ENCODE data around the gene PCDHGC3. TPM values are rescaled to one million over a fixed set of nuclear protein-coding genes. Genes with fewer than 3 reads are reported as not detected.
A peak's percentile ranks its signal among the peaks of the same experiment; 100 is the strongest.

The PCDHGC3 gene
- total and polyA plus RNA-seq, 4 experiments from 2014 or later: 0.14 to 0.17 TPM; not detected in 2

DNA sequence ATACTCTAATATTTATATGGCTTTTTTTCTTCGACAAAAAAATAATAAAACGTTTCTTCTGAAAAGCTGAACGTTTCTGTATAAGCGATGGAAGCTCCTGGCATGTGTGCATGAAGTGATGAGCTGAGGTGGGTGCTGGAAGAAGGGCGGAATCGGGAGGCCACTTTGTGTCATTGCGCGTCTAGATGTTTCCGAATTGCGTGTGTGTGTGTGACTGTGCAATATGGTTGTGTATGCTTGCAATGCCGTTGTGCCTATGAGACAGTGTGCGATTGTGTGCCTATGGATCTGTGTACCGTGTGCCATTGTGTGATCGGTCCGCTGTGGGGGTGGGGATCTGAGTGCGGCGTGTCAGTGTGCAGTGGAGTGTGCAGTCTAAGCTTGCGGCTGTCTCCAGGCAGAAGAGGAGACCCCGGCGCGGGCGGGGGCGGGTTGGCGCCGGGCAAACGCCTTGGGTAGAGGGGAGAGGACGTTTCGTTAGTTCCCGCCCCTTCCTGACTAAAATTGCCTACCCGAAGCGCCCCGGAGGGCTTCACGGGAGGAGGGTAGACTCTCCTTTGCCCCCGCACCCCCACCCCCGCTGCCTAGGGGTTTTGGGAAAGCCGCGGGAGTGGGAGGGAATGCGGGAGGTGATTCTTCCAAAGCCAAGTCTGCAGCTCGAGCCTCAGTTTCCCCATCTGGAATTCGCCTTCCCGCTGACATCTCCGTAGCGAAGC is 37.3 kb downstream of the PCDHGC3 start:
- intact Hi-C loops (cut with micrococcal nuclease): loop anchor here (1.0 to 5.0 kb wide), 6 partner anchors 11 to 431 kb away; partner anchors contain the start of genes PCDHGB3 and TAF7
- Mint-ChIP-seq H3K27ac (peak overlapping the region; percentile 6 to 89 (median 67)), H3K27me3 (peaks cover 0 to 3% of the 10 kb centered on the region in 2 donors), H3K4me1 (peaks cover 14 to 28% (median 22%) of the 10 kb centered on the region in 4 donors), H3K4me3 (peak overlapping the region; percentile 81 to 95 (median 90)), H3K9me3 (no peaks in the 10 kb centered on the region), H3K36me3 (peaks cover 29 to 51% of the 10 kb centered on the region in 2 donors)
- POLR2A ChIA-PET (ENCODE audit: partially characterized antibody): interaction anchor here (1.1 to 3.1 kb wide), 7 partner anchors 11 to 803 kb away, joined by 3 to 12 read pairs (median 5); partner anchors contain the start of genes PCDHGA10 and TAF7
- H3K4me1 ChIP-seq (ENCODE audit: insufficient read depth, low read length): peaks cover 20% of the 10 kb centered on the region
- H3K36me3 ChIP-seq (ENCODE audit: insufficient read depth, low read length): peaks cover 29% of the 10 kb centered on the region
- no peaks in the 10 kb centered on the region for H3K9me3 ChIP-seq (ENCODE audit: control insufficient read depth in 1 of 2, low read length in 2 of 2)
- DNase-seq: peak in 4 of 5 donors; percentile 16 to 34 (median 28)
- H3K27me3 ChIP-seq (ENCODE audit: insufficient read depth, low read length): no peaks in the 10 kb centered on the region
- H3K4me3 ChIP-seq (ENCODE audit: low read length in 2 of 2): peak overlapping the region; percentile 49 to 70
- CTCF ChIA-PET (ENCODE audit: partially characterized antibody): interaction anchor here (0.5 to 8.1 kb wide), 39 partner anchors 12 to 630 kb away, joined by 3 to 144 read pairs (median 5); partner anchors contain the start of genes PCDHB14, PCDHGA10, PCDHGA11 and PCDHGA12
- H3K27ac ChIP-seq (ENCODE audit: low read depth, low read length): peak overlapping the region; percentile 24

DNA sequence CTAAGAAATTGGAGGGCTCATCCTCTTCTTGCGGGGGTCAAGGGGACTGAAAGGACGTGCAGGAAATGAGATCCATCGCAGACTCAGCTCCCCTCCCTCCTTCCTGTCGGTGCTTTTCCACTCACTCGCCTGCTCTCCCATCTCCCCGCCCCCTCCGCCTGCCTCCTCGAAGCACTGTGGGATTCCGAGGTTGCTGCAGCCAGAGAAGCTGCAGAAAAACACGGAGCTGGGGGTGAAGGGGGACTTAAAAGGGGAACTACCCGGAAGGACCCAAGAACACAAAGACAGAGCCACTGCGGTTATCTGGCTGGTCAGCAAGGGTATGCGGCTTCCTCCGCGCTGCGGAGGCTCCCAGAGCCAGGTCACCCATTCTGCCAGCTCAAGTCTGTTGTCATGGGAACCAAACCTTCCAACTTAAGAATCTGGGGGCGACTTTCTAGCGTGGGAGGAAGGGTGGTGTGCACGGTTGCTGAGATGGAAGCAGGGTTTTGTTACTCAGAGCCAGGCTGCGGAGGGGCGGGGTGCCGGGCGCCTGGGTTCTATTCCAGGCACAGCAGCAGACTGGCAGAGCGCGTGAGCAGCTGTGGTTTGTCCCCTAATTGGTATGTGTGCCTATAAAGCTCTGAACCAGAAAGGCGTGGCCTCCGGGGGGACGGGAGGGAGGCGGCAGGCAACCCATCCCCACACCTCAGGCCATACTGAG is 38.0 kb downstream of the PCDHGC3 start:
- intact Hi-C loops (cut with micrococcal nuclease): loop anchor here (1.0 to 5.0 kb wide), 2 partner anchors 11 to 431 kb away; no protein-coding TSS in a partner anchor
- peaks cover 34 to 58% of the 10 kb centered on the region in 2 donors for H3K36me3 Mint-ChIP-seq
- peaks cover 20% of the 10 kb centered on the region for H3K4me1 ChIP-seq (ENCODE audit: insufficient read depth, low read length)
- peak overlapping the region; percentile 24 for H3K27ac ChIP-seq (ENCODE audit: low read depth, low read length)
- H3K9me3 ChIP-seq (ENCODE audit: control insufficient read depth in 1 of 2, low read length in 2 of 2): no peaks in the 10 kb centered on the region
- peak overlapping the region; percentile 80 to 95 (median 90) for H3K4me3 Mint-ChIP-seq
- no peaks in the 10 kb centered on the region for H3K9me3 Mint-ChIP-seq
- peaks cover 0 to 3% of the 10 kb centered on the region in 2 donors for H3K27me3 Mint-ChIP-seq
- peaks cover 14 to 28% (median 22%) of the 10 kb centered on the region in 4 donors for H3K4me1 Mint-ChIP-seq
- CTCF ChIA-PET (ENCODE audit: partially characterized antibody): interaction anchor here (0.5 to 8.1 kb wide), 25 partner anchors 11 to 629 kb away, joined by 3 to 144 read pairs (median 7); partner anchors contain the start of genes PCDHB14, PCDHGA10, PCDHGA11 and PCDHGA12
- H3K27ac Mint-ChIP-seq: peak overlapping the region; percentile 52 to 89 (median 78)
- POLR2A ChIA-PET (ENCODE audit: partially characterized antibody): interaction anchor here (0.9 to 3.1 kb wide), 7 partner anchors 11 to 804 kb away, joined by 3 to 12 read pairs (median 4); partner anchors contain the start of genes PCDHGA10 and TAF7
- H3K27me3 ChIP-seq (ENCODE audit: insufficient read depth, low read length): no peaks in the 10 kb centered on the region
- peak; percentile 10 to 64 (median 26) for DNase-seq
- peak overlapping the region; percentile 49 to 70 for H3K4me3 ChIP-seq (ENCODE audit: low read length in 2 of 2)
- peaks cover 35% of the 10 kb centered on the region for H3K36me3 ChIP-seq (ENCODE audit: insufficient read depth, low read length)

DNA sequence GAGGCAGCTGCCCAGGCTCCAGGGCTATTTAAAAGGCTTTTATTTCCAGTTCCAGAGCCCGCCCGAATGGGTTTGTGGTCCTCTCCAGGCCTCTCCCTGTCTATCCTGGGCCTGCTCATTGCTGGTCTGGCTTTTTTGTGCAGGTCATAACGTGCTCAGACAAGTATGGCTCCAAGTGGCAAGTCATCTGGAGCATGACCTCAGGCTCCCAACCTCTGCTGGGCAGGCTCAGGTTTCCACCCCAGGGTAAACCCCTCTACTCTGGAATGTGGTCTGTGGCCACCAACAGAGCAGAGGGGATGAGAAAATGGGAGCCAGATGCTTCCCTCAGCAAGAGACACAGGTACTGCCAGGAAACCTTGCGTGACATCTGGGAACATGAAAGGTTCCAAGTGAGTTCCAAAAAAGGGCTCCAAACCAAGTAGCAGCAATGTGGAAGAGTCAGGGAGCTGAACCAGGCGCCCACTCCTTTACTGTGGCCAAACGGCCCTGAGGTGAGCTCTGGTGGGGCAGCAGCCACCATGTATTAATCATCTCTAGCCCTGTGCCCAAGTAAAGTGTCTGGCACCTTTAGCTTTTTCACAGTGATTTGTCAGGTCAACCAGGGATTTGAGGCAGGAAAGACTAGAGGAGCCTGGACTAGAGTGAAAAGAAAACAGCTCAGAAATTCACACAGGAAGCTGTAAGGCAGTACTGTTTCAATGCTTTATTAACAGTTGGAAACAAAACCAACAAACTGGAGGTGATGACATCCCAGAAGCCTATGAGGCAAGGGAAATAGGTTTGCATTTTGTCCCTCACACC is 38.8 kb downstream of the PCDHGC3 start:
- Mint-ChIP-seq H3K4me3 (peak overlapping the region in 7 of 8 donors; percentile 30 to 95 (median 81)), H3K27ac (peak overlapping the region; percentile 18 to 89 (median 60)), H3K9me3 (no peaks in the 10 kb centered on the region), H3K4me1 (peaks cover 14 to 28% (median 22%) of the 10 kb centered on the region in 4 donors), H3K27me3 (peaks cover 0 to 3% of the 10 kb centered on the region in 2 donors), H3K36me3 (peaks cover 41 to 65% of the 10 kb centered on the region in 2 donors)
- Histone ChIP-seq H3K4me1 (ENCODE audit: insufficient read depth, low read length) (peaks cover 20% of the 10 kb centered on the region), H3K4me3 (ENCODE audit: low read length in 2 of 2) (no peak overlapping the region), H3K36me3 (ENCODE audit: insufficient read depth, low read length) (peaks cover 43% of the 10 kb centered on the region), H3K27me3 (ENCODE audit: insufficient read depth, low read length) (no peaks in the 10 kb centered on the region), H3K9me3 (ENCODE audit: control insufficient read depth in 1 of 2, low read length in 2 of 2) (no peaks in the 10 kb centered on the region), H3K27ac (ENCODE audit: low read depth, low read length) (no peak overlapping the region)
- ChIA-PET CTCF (ENCODE audit: partially characterized antibody) (interaction anchor here (0.8 to 8.1 kb wide), 16 partner anchors 8 to 194 kb away, joined by 3 to 144 read pairs (median 8); partner anchors contain the start of genes PCDHGA10, PCDHGA11, PCDHGB1 and PCDHGC3), POLR2A (ENCODE audit: partially characterized antibody) (interaction anchor here (0.9 to 3.1 kb wide), 7 partner anchors 10 to 804 kb away, joined by 3 to 12 read pairs (median 4); partner anchors contain the start of genes PCDHGA10 and TAF7)
- no peak for DNase-seq
- intact Hi-C loops (cut with micrococcal nuclease): loop anchor here (5.0 kb wide), 1 partner anchor 432 kb away; no protein-coding TSS in a partner anchor

DNA sequence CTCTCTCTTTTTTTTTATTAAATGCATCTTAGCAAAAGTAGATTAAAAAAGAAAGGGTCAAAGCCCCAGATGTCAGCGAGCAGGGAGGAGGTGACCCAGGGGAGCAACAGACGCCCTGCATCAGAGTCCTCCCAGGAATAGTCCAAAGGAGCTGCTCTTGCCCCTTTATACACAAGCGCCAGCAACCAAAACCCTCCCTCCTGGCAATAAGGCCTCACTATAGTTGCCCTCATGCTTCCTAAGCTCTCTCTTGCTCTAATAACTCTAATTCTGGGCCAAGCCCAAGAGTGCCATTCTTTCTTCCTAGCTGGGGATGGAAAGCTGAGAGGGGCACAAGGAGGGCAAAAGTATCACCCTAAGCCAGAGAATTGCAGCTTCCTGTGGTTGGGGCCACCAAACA is 39.4 kb downstream of the PCDHGC3 start:
- Mint-ChIP-seq H3K36me3 (peaks cover 47 to 71% of the 10 kb centered on the region in 2 donors), H3K27me3 (peaks cover 0 to 1% of the 10 kb centered on the region in 2 donors), H3K9me3 (no peaks in the 10 kb centered on the region), H3K4me1 (peaks cover 14 to 28% (median 22%) of the 10 kb centered on the region in 4 donors), H3K27ac (peak overlapping the region in 5 of 7 donors; percentile 2 to 70 (median 55)), H3K4me3 (peak overlapping the region in 1 of 8 donors; percentile 32)
- no peak for DNase-seq
- Histone ChIP-seq H3K4me3 (ENCODE audit: low read length in 2 of 2) (no peak overlapping the region), H3K27me3 (ENCODE audit: insufficient read depth, low read length) (no peaks in the 10 kb centered on the region), H3K27ac (ENCODE audit: low read depth, low read length) (no peak overlapping the region), H3K36me3 (ENCODE audit: insufficient read depth, low read length) (peaks cover 49% of the 10 kb centered on the region), H3K9me3 (ENCODE audit: control insufficient read depth in 1 of 2, low read length in 2 of 2) (no peaks in the 10 kb centered on the region), H3K4me1 (ENCODE audit: insufficient read depth, low read length) (peaks cover 20% of the 10 kb centered on the region)
- intact Hi-C loops (cut with micrococcal nuclease): no loop called here
- POLR2A ChIA-PET (ENCODE audit: partially characterized antibody): interaction anchor here (2.1 to 3.1 kb wide), 2 partner anchors 9 to 195 kb away, joined by 4 to 12 read pairs; partner anchors contain the start of gene TAF7
- CTCF ChIA-PET (ENCODE audit: partially characterized antibody): interaction anchor here (0.9 to 8.1 kb wide), 7 partner anchors 8 to 104 kb away, joined by 3 to 144 read pairs (median 6); partner anchors contain the start of genes DIAPH1 and PCDHGA10

DNA sequence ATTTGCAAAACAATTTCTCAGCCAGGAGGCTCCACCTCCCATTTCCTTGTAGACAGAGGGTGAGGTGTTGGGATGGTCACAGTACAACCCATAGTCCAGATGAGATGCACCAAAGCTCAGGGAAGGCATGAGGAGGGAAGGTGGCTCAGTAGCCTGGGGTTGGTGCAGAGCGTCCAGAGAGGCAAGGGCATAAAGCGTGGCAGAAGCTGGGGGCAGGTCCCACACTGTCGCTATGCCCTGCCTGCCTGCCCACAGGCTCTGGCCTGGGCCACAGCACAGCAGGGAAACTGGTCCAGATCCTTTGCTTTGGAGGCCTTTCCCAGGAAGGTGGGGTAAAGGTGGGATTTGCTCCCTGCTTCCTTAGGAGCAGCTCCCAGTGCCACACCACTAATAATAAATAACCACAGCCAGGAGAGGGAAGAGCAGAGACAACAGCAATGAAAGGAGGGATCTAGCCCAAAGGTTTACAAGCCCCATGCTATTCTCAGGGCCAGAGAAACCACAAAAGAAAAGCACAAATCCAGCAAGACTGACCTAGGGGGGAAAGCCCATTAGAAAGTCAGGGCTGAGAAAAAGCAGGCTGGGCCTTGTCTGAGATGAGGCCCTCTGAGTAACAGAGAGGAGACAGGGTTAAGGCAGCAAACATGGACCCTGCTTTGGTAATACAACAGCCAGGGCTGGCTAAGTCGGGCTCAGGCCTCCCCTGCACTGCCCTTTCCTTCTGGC is 40.3 kb downstream of the PCDHGC3 start:
- H3K4me1 Mint-ChIP-seq: peaks cover 14 to 28% (median 22%) of the 10 kb centered on the region in 4 donors
- no peak overlapping the region for H3K4me3 ChIP-seq (ENCODE audit: low read length in 2 of 2)
- CTCF ChIA-PET (ENCODE audit: partially characterized antibody): interaction anchor here (0.9 to 8.1 kb wide), 6 partner anchors 9 to 103 kb away, joined by 3 to 144 read pairs (median 18); partner anchors contain the start of genes DIAPH1 and PCDHGA10
- no peaks in the 10 kb centered on the region for H3K27me3 Mint-ChIP-seq
- POLR2A ChIA-PET (ENCODE audit: partially characterized antibody): no interaction called here
- no peak for DNase-seq
- H3K36me3 Mint-ChIP-seq: peaks cover 55 to 79% of the 10 kb centered on the region in 2 donors
- peaks cover 58% of the 10 kb centered on the region for H3K36me3 ChIP-seq (ENCODE audit: insufficient read depth, low read length)
- intact Hi-C loops (cut with micrococcal nuclease): no loop called here
- peak overlapping the region in 5 of 7 donors; percentile 9 to 82 (median 55) for H3K27ac Mint-ChIP-seq
- H3K27ac ChIP-seq (ENCODE audit: low read depth, low read length): no peak overlapping the region
- H3K27me3 ChIP-seq (ENCODE audit: insufficient read depth, low read length): no peaks in the 10 kb centered on the region
- peaks cover 20% of the 10 kb centered on the region for H3K4me1 ChIP-seq (ENCODE audit: insufficient read depth, low read length)
- H3K9me3 ChIP-seq (ENCODE audit: control insufficient read depth in 1 of 2, low read length in 2 of 2): no peaks in the 10 kb centered on the region
- H3K9me3 Mint-ChIP-seq: no peaks in the 10 kb centered on the region
- H3K4me3 Mint-ChIP-seq: peak overlapping the region in 1 of 8 donors; percentile 3

DNA sequence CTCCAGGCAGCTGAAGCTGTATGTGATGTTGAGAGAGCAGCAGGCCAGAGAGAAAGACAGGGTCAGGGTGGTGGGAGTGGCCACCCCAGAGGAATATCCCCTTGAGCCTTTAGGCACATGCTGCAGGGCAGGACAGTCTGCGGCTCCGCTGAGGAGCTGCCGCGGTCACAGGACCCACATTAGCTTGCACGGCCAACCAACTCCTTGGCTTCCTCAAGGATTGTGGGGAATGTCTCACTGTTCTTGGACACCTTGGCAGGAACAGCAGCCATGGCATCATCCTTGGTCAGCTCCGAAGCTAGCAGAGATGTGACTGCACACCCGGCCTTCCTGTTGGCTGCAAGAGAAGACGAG is 40.9 kb downstream of the PCDHGC3 start:
- Histone ChIP-seq H3K36me3 (ENCODE audit: insufficient read depth, low read length) (peaks cover 64% of the 10 kb centered on the region), H3K4me3 (ENCODE audit: low read length in 2 of 2) (no peak overlapping the region), H3K9me3 (ENCODE audit: control insufficient read depth in 1 of 2, low read length in 2 of 2) (no peaks in the 10 kb centered on the region), H3K4me1 (ENCODE audit: insufficient read depth, low read length) (peaks cover 20% of the 10 kb centered on the region), H3K27me3 (ENCODE audit: insufficient read depth, low read length) (no peaks in the 10 kb centered on the region), H3K27ac (ENCODE audit: low read depth, low read length) (no peak overlapping the region)
- ChIA-PET CTCF (ENCODE audit: partially characterized antibody) (interaction anchor here (0.6 to 8.1 kb wide), 4 partner anchors 8 to 73 kb away, joined by 3 to 144 read pairs (median 5); no protein-coding TSS in a partner anchor), POLR2A (ENCODE audit: partially characterized antibody) (no interaction called here)
- intact Hi-C loops (cut with micrococcal nuclease): no loop called here
- Mint-ChIP-seq H3K9me3 (no peaks in the 10 kb centered on the region), H3K27me3 (no peaks in the 10 kb centered on the region), H3K36me3 (peaks cover 58 to 84% of the 10 kb centered on the region in 2 donors), H3K4me3 (no peak overlapping the region), H3K27ac (no peak overlapping the region), H3K4me1 (peaks cover 14 to 28% (median 22%) of the 10 kb centered on the region in 4 donors)
- DNase-seq: no peak
